DMS114 treated with DMSO at 0.1 percent for 48 hours (cell line): ENCODE results near the gene SCN8A.
A peak's percentile ranks its signal among the peaks of the same experiment; 100 is the strongest.
"Not testable (repeated sequence)": the region's sequence is repeated elsewhere in the genome, so short reads cannot be mapped to it uniquely, and the experiment has no call there.

Experiments
- DNase-seq: peaks from one replicate; lab custom pipeline; 2025; ENCODE audit not compliant: unreplicated experiment; lab: John Stamatoyannopoulos, UW

Gene SCN8A

DNA sequence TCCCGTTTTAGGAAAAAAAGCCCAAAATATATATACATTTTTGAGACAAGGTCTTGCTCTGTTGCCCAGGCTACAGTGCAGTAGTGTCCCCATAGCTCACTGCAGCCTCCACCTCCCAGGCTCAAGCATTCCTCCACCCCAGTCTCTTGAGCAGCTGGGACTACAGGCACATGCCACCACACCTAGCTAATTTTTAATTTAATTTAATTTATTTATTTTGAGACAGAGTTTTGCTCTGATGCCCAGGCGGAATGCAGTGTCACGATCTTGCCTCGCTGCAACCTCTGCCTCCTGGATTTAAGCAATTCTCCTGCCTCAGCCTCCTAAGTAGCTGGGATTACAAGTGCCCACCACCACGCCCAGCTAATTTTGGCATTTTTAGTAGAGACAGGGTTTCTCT, 240.8 kb downstream of the SCN8A start:
- DNase-seq: not testable (repeated sequence)

DNA sequence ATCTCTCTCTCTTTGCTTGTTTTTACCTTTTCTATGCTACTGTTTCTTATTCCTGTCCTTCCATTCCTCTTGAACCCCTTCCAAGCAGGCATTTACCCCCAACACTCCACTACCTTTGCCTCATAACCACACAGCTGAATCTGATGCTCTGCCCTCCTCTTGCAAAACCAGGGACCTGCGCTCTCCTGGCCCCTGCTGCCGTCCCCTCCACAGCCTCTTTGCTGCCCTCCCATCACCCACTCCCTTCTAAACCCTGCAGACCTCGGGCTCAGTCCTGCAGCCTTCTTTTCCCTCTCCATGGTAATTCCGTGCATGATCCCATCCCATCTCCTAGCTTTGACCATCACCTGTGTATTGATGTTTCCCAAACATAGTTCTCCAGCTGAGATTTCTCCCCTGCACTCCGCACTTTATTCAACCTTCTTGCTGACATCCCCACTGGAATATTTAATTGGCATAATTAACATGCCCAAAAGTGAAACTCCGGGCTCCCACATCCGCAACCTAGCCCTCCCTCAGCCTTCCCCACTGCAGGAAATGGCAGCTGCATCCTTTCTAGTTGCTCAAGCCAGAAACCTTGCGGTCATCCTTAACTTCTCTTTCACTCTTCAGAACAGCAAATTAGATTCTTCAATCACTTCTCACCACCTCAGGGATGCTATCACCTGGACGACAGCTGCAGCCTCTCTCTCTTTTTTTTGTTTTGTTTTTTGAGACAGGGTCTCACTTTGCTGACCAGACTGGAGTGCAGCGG, 241.5 kb downstream of the SCN8A start:
- no peak for DNase-seq

DNA sequence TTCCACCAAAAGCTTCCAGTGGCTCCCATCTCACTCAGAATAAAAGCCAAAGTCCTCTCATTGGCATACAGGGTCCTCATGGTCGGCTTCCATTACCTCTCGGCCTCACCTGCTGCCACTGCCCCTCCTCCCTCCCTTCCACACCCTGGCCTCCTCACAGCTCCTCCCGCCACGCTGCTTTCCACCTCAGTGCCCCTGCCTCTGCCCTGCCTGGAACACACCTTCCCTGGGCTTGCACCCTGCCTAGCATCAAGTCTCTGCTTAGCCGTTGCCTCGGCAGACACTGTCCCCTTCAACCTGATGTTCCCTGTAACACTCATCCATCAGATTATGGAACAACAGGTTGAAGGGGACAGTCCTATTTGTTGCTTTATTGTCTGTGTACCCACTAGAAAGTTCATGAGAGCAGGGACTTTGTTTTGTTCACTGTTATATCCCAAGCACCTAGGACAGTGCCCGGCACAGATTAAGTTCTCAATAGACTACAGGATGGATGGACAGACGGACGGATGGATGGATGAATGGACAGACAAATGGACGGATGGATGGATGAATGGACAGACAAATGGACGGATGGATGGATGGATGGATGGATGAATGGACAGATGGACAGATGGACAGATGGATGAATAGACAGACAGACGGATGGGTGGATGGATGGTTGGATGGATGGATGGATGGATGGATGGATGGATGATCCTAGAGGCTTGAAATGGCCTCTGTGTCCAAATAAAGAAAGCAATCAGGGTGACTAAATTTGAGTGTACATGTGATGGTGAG, 242.6 kb downstream of the SCN8A start:
- no peak for DNase-seq

DNA sequence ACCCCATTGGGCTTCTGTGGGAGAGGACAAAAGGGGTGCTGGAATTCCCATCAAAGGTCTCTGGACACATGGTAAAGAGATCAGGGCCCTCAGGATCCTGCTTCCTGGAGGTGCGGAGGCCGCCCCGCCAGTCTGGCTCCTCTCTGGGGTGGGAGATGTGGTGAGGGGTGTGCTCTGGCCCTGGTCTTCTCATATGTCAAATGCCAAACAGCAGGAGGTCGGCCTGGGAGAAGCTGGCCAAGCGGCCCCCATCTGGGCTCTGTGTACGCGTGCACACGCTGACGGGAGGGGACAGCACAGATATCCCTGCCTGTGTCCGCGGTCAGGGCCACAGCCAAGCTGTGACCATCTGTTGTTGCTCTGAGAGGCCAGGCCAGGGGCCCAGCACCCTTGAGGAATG, 243.4 kb downstream of the SCN8A start:
- no peak for DNase-seq

DNA sequence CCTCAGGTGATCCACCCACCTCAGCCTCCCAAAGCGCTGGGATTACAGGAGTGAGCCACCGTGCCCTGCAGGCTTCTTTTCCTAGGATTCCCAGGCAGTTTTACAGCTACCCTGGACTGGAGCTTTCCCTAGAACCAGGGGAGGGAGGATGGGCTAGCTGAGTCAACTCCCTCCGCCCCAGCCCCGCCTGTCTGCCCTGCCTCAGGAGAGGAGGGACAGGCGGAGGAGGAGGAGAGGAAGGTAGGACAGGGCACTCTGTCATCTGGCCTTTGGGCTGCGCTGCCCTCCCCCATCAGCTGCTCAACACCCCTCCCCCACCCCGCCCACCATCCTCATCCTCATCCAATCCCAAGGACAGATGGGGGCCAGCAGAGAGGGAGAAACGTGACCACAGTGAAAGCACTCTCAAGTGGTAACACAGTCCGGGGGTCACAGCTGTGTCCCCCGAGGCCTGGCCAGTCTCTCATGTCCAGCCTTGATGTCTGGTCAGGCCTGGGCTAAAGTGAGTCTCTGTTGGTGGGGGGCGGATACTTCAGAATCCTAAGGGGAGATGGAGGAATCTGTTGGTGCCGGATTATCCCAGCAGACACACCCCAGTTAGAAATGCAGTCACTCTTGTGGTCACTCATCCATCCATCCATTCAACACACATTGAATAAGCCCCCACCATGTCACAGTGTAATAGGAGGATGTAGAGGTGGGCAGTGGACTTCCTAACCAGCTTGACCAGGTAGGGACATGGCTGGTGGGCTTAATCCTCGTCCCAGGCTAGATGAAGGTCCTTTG, 245.2 kb downstream of the SCN8A start:
- no peak for DNase-seq

DNA sequence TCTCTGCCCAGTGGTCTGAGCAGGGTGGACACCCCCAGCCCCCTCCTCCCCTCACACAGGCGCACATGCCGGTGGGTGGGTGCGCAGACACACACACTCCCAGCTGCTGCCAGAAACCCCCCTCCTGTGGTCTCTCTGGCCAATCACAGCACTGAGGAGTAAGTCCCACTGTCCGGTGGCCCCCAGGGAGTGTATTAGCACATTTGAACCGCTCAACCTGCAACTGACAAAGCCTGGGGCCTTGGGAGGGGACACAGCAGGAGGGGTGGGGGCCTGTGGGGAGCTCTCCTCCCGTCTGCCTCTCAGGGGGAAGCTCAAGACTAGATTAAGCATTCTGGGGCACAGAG, 245.8 kb downstream of the SCN8A start:
- no peak for DNase-seq

DNA sequence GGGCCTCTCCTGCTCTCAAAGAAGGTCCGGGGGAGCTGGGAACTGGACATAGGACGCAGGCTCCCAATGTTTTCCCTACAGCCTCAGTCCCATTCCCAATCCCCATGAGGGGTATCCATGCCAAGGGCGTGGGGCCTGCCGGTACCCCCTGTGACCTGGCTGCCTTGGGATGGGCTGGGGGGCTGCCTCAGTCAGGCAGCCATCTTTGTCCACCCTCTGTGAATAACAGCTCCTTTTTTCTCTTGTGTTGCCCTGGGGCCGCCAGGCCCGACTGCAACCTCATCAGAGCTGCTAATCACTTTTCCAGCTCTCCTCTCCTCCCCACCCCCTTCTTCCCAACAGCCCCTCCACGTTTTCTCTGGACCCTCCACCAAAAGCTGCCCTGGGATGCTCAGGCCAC, 246.3 kb downstream of the SCN8A start:
- no peak for DNase-seq

DNA sequence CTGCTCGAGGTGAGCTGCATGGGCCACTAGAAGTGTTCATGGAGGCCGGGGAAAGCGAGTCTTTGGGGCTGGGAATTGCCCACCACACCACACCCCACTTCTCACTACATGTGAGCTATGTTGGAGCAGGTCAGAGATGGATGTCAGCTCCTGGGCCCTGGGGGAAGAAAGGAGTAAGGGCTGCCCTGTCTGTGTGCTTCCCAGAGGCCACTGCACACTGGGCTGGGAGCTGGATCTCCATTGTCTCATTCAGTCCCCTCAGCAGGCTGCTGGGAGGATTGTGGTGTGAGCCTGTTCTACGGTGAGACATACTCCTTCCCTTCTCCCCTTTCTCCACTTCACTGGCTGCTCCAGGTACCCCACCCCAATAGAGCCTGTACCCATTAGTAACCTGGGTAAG, 247.0 kb downstream of the SCN8A start:
- no peak for DNase-seq

DNA sequence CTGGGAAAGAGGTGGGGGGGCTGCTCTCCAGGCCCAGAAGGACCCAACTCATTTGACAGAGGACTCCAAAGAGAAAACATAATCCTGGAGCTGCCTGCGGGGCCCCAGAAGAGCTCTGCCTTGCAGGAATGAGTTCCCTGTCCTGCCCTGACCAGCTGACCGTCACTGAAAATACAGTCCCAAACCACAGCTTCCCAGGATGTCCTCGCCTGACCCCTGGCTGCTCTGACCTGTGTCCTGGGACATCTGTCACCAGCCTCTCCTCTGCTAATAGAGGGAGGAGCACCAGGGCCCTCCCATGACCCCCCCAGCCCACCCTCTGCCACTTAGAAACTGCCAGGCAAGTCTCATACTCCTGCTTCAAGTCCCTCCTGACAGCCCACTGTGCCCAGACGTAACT, 247.7 kb downstream of the SCN8A start:
- no peak for DNase-seq

DNA sequence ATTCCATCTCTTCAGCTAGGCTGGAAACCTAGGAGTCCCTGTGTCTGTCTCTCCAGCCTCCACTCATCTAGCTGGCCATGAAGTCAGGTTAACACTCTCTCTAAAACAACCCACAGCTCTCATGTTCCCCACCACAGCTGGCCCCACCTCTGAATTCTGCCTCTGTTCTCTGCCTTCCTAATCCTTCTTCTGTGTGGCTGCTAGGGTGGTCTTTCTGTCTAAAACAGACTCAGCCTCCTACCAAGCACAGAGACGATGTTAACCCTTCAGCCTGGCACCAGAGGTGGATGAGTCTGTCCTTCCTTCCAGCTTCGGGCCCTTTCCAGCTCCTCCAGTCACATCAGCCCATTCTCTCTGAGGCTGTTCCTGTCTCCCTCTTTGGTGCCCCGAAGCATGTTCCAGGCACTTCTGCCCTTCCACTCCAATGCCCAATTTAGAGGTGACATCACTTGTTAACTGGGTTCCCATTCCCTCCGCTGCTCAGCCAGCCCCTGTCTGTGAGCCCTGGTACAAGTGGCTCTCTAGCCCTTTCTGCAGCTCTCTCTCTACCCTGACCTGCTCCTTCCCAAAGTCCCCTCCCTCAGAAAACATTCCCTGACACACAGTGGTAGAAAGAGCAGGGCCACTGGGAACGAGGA, 248.4 kb downstream of the SCN8A start:
- no peak for DNase-seq

DNA sequence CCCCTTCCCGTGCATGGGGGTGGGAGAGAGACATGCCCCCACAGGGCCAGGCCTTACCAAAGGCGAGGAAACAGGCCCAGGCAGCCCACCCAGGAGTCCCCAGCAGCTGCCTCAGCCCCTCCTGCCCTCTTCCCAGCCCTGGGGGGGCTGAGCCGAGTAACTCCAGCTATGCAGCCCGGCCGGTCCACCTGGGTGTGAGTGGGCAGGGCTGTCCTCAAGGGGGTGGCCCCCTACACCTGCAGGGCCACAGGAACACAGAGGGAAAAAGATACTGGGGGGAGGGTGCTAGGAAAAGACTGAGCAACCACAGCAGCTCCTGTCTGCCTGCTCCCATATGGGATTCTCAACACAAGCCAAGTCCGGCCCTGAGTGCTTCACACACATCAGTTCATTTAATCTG, 249.9 kb downstream of the SCN8A start:
- no peak for DNase-seq

DNA sequence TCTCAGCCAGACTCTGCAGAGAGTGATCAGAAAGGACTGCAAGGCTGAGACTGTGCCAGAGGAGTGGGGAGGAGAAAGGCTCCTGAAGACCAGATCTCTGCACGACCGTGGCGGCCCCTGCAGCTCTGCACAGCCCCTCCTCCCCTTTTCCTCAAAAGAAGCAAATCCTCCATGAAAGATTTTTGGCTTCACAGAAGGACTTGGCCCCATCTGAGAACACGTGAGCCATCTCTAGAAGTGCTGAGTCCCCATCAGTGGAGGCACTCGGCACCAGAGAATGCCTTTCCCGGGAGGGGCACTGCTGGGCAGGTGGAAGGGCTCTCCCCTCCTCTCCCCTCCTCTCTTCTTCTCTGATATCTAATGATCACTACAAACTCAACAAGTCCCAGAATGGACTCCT, 250.7 kb downstream of the SCN8A start:
- no peak for DNase-seq

DNA sequence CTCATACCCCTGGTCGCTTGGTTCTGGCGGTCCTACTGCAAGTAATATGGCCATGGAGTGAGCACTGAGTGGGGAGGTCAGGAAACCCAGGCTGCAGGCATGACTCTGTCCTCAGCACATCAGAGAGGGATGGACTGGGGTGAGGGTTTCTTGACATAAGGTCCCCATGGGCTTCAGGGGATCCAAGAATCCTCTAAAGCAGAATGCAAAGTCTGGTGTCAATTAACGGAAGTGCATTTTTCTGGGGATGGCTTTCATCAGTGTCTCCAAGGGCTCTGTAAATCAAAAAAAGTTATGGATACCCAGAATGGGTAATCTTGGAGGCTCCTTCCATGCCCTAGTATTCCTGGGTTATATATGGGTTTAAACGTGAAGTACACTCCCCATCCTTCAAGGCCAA, 253.8 kb downstream of the SCN8A start:
- no peak for DNase-seq

DNA sequence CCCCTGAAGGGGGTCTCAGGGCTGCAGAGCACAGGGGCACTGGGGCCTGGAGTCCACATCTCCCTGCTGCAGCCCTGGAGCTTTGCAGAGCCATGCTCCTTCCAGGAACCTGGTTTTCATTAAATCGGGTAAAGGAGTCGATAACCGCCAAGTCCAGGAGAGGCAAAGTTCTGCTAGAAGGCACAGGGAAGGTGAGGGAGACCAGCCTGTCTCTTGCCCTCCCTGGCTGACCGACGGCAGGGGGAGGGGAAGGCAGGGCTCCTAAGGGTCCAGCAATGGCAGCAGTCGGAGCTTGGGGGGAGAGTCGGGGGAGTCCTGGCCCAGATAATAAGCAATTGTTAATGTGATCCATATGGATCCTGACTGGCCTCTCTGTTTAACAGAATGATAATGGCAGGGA, 254.4 kb downstream of the SCN8A start:
- DNase-seq: no peak

DNA sequence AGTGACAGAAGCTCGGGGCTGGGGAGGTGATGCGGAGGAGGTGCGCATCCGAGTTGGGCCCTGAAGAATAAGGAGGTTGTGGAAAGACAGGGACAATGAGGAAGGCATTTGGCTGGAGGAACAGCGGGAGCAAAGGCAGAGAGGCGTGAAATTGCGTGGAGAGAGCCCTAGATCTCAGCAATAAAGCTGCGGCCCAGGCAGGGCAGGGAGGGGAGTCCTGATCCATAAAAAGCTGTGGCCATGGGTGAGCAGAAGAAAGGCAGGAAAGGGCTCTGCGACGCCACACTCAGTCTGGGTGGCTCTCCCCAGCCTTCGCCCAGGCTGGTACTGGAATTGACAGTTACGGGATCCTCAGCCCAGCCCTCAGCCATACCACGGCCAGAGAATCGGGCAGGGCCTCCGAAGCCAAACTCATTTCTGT, 255.2 kb downstream of the SCN8A start:
- DNase-seq: no peak

DNA sequence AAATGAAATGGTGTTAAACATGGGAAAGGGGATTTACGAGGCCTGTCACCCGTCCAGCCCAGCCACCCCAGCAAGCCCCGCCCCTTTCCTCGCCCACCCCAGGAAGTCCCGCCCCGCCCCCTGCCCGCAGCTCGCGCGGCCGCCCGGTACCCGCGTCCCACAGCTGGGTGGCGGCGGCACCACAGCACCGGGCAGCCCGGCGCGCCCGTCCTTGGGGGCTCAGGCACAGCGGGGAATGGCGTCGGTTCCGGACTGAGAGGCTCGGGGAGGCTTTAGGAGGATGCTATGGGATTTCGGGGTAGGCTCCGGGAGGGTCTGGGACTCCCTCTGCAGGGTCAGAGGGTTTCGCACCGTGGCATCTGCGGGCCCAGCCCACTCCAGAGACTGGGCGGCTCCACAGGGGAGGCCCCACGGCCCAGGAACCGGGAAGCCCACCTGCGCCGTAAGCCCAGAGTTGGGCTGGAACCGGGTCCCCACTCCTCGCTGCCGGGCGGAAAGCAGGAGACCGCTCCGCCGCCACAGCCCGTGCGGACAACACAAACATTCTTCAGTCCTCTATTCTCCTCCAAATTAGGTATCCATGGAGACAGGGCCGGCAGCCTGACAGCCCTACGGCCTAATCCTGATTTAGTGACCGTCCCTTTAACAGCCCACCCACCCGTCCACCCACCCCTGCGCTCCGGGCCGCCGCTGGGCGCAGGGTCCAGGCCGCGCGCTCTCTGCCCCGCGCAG, 256.0 kb downstream of the SCN8A start:
- peak; percentile 20 for DNase-seq

DNA sequence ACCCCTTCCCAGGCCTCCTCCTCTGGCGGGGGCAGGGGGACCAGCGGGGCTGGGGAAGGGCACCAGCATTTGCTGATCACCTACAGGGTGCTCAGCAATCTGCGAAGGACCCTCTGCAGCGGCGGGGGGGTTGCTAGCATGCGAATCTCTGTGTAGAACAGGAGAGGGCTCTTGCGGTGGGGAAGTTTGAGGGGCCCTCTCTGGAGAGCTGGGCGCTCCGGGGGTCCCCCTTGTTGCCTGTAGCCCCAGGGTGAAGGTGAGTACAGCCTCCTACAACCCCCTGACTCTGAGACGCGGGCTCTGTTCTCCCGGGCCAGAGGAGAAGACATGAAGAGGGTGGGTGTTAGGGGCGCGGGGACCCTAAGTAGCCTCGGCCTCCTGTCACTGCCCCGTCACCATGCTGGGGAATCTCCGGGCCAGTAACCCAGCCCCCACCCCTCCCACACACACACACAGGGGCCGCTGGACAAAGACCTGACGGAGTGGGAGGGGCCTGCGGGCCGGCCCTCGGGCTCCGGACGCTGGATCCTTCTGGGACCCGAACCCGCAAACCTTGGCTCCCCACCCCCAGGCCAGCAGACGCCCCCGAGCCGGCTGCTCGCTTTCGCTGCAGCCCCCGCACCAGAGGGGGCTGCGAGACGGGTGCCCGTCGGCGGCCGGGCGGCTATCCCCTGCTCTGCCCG, 256.8 kb downstream of the SCN8A start:
- no peak for DNase-seq

DNA sequence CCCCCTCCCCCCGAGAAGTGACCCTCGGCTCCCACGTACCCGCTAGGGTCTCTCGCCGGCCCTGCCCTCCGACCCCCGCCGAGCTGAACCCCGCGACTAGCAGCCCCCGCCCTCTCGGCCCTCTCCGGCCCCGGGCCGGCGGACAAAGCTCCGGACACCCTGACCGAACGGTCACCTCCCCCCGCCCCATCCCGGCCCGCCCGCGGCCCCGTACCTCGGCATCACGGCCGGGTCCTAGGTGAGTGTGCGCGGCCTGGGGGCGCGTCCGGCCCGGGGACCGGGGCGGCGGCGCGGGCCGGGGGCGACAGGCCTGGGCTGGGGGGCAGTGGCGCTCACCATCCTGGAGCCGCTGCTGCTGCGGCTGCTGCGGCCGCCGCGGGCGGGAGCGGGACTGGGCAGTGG, 257.3 kb downstream of the SCN8A start, which contains the start of gene FIGNL2:
FIGNL2 (minus strand) TSS at position 393 of the 402 bp plus-strand sequence. CDS start 26,305 bp downstream, outside the sequence.
- no peak for DNase-seq

DNA sequence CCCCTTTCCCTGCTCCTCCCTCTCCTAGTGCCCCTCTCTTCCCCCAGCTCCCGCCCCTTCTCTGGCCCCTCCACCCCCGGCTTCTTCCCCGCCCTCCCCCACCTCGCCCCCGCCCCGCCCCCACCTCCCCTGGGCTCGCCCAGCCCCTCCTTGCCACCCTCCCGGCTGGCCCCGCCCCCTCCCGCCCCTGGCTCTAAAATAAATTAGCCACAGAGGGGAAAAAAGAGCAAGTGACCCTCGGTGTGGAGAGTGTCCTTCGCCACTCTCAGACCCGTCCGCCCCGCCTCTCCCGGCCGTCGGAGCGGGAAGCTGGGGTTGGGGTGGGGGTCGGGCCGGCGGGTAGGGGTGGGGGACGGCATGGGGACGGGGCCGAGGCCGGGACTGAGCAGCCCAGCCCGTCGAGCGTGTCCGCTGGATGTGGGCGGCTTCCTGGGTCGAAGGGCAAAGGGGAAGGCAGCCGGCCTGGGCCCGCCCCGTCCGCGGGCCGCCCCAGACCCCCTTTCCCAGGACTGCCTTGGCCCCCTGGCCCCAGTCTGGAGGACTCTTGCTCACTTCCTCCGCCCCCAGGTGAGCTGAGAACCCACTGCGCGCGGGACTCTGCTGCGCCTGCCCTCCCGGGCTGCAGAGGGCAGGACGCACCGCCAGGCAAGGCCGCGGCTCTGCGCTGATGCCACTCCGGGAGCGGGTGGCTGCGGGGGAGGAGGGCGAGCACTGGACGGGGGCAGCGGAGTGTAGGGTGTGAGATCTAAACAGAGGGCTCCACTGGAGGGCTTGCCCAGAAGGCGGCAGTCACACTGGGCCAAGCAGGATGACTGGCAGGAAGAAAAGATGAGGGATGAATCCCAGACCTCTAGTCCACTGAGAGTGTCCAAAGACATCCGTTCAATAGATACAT, 258.1 kb downstream of the SCN8A start:
- DNase-seq: no peak
